ENCODE measurements around the gene ISOC2.

Gene ISOC2

GRCh38 chr19:55488986-55489710, 27.7 kb upstream of the ISOC2 start:
- no peaks in the 10 kb centered on the region for H3K27me3 ChIP-seq (ENCODE audit: insufficient read depth, low read length)
- H3K36me3 ChIP-seq (ENCODE audit: insufficient read depth, low read length), result no peaks in the 10 kb centered on the region
- 49% methylated on average over 35 of the region's 36 CpGs for WGBS
- H3K9ac ChIP-seq (ENCODE audit: low read depth, low read length), result no peak overlapping the region
- no peak overlapping the region for H3K27ac ChIP-seq (ENCODE audit: low read depth, low read length)
- peaks cover 19% of the 10 kb centered on the region for H3K4me1 ChIP-seq (ENCODE audit: insufficient read depth, low read length)
- no peak overlapping the region for H3K4me3 ChIP-seq (ENCODE audit: low read length)
- H3K9me3 ChIP-seq (ENCODE audit: insufficient read depth, low read depth, low read length), result no peaks in the 10 kb centered on the region

GRCh38 chr19:55487924-55488687, 26.7 kb upstream of the ISOC2 start, which contains the start of gene SSC5D:
SSC5D (plus strand) TSS chr19:55488436; CDS start chr19:55488590, 154 bp downstream.
- no peaks in the 10 kb centered on the region for H3K36me3 ChIP-seq (ENCODE audit: insufficient read depth, low read length)
- 2% methylated on average over 14 of the region's 21 CpGs for WGBS
- no peaks in the 10 kb centered on the region for H3K27me3 ChIP-seq (ENCODE audit: insufficient read depth, low read length)
- H3K9me3 ChIP-seq (ENCODE audit: insufficient read depth, low read depth, low read length), result no peaks in the 10 kb centered on the region
- H3K9ac ChIP-seq (ENCODE audit: low read depth, low read length), result peak within 1 kb of the TSS; percentile 56; the same call in 1 of the 2 replicates
- H3K4me1 ChIP-seq (ENCODE audit: insufficient read depth, low read length), result peaks cover 24% of the 10 kb centered on the region
- peak within 1 kb of the TSS; percentile 65 for H3K27ac ChIP-seq (ENCODE audit: low read depth, low read length)
- peak within 1 kb of the TSS; percentile 45 for H3K4me3 ChIP-seq (ENCODE audit: low read length)

GRCh38 chr19:55486971-55487923, 25.8 kb upstream of the ISOC2 start:
- Histone ChIP-seq H3K27ac (ENCODE audit: low read depth, low read length) (peak overlapping the region; percentile 27), H3K4me1 (ENCODE audit: insufficient read depth, low read length) (peaks cover 24% of the 10 kb centered on the region), H3K36me3 (ENCODE audit: insufficient read depth, low read length) (no peaks in the 10 kb centered on the region), H3K4me3 (ENCODE audit: low read length) (peak overlapping the region; percentile 24), H3K9me3 (ENCODE audit: insufficient read depth, low read depth, low read length) (no peaks in the 10 kb centered on the region), H3K9ac (ENCODE audit: low read depth, low read length) (peak overlapping the region; percentile 28; the same call in 1 of the 2 replicates), H3K27me3 (ENCODE audit: insufficient read depth, low read length) (no peaks in the 10 kb centered on the region)
- 32% methylated on average over 22 of the region's 27 CpGs for WGBS

- Histone ChIP-seq H3K4me3 (ENCODE audit: low read length) (peak overlapping the region; percentile 78), H3K9ac (ENCODE audit: low read depth, low read length) (0 out of 2 replicates have a peak overlapping the region, but pooled peaks have one; percentile 22), H3K36me3 (ENCODE audit: insufficient read depth, low read length) (no peaks in the 10 kb centered on the region), H3K4me1 (ENCODE audit: insufficient read depth, low read length) (peaks cover 24% of the 10 kb centered on the region), H3K27ac (ENCODE audit: low read depth, low read length) (peak overlapping the region; percentile 27; the same call in 1 of the 2 replicates), H3K27me3 (ENCODE audit: insufficient read depth, low read length) (no peaks in the 10 kb centered on the region), H3K9me3 (ENCODE audit: insufficient read depth, low read depth, low read length) (no peaks in the 10 kb centered on the region)
- 68% methylated on average over 53 of the region's 53 CpGs for WGBS
Observed at GRCh38 chr19:55486043-55486970, 24.9 kb upstream of the ISOC2 start.

- no peaks in the 10 kb centered on the region for H3K36me3 ChIP-seq (ENCODE audit: insufficient read depth, low read length)
Observed at GRCh38 chr19:55485439-55486011, 24.1 kb upstream of the ISOC2 start.

GRCh38 chr19:55484593-55485438, 23.4 kb upstream of the ISOC2 start, which contains the start of gene NAT14:
NAT14 (plus strand) TSS chr19:55485188; CDS start chr19:55485709, 521 bp downstream.
- H3K27me3 ChIP-seq (ENCODE audit: insufficient read depth, low read length), result no peaks in the 10 kb centered on the region
- peak within 1 kb of the TSS; percentile 84 for H3K9ac ChIP-seq (ENCODE audit: low read depth, low read length)
- H3K4me3 ChIP-seq (ENCODE audit: low read length), result peak within 1 kb of the TSS; percentile 78
- H3K36me3 ChIP-seq (ENCODE audit: insufficient read depth, low read length), result no peaks in the 10 kb centered on the region
- no peaks in the 10 kb centered on the region for H3K9me3 ChIP-seq (ENCODE audit: insufficient read depth, low read depth, low read length)
- peaks cover 24% of the 10 kb centered on the region for H3K4me1 ChIP-seq (ENCODE audit: insufficient read depth, low read length)
- 3% methylated on average over 78 of the region's 78 CpGs for WGBS
- H3K27ac ChIP-seq (ENCODE audit: low read depth, low read length), result peak within 1 kb of the TSS; percentile 76

More at GRCh38 chr19:55485439-55486011, 24.1 kb upstream of the ISOC2 start:
- Histone ChIP-seq H3K9ac (ENCODE audit: low read depth, low read length) (peak overlapping the region; percentile 84), H3K4me1 (ENCODE audit: insufficient read depth, low read length) (peaks cover 24% of the 10 kb centered on the region), H3K27ac (ENCODE audit: low read depth, low read length) (peak overlapping the region; percentile 76), H3K9me3 (ENCODE audit: insufficient read depth, low read depth, low read length) (no peaks in the 10 kb centered on the region), H3K27me3 (ENCODE audit: insufficient read depth, low read length) (no peaks in the 10 kb centered on the region), H3K4me3 (ENCODE audit: low read length) (peak overlapping the region; percentile 78)
- 6% methylated on average over 18 of the region's 18 CpGs for WGBS

GRCh38 chr19:55483706-55484592, 22.5 kb upstream of the ISOC2 start:
- H3K9ac ChIP-seq (ENCODE audit: low read depth, low read length), result peak overlapping the region; percentile 84
- peak overlapping the region; percentile 78 for H3K4me3 ChIP-seq (ENCODE audit: low read length)
- H3K9me3 ChIP-seq (ENCODE audit: insufficient read depth, low read depth, low read length), result no peaks in the 10 kb centered on the region
- peaks cover 22% of the 10 kb centered on the region for H3K4me1 ChIP-seq (ENCODE audit: insufficient read depth, low read length)
- no peaks in the 10 kb centered on the region for H3K27me3 ChIP-seq (ENCODE audit: insufficient read depth, low read length)
- H3K36me3 ChIP-seq (ENCODE audit: insufficient read depth, low read length), result no peaks in the 10 kb centered on the region
- H3K27ac ChIP-seq (ENCODE audit: low read depth, low read length), result peak overlapping the region; percentile 18; the same call in 1 of the 2 replicates
- 79% methylated on average over 46 of the region's 46 CpGs for WGBS

- WGBS, result 94% methylated on average over 47 of the region's 47 CpGs
Observed at GRCh38 chr19:55482967-55483705, 21.7 kb upstream of the ISOC2 start.

More at GRCh38 chr19:55482967-55483705, 21.7 kb upstream of the ISOC2 start:
- Histone ChIP-seq H3K27ac (ENCODE audit: low read depth, low read length) (no peak overlapping the region), H3K9ac (ENCODE audit: low read depth, low read length) (no peak overlapping the region), H3K4me3 (ENCODE audit: low read length) (no peak overlapping the region), H3K36me3 (ENCODE audit: insufficient read depth, low read length) (no peaks in the 10 kb centered on the region), H3K4me1 (ENCODE audit: insufficient read depth, low read length) (peaks cover 19% of the 10 kb centered on the region), H3K9me3 (ENCODE audit: insufficient read depth, low read depth, low read length) (no peaks in the 10 kb centered on the region), H3K27me3 (ENCODE audit: insufficient read depth, low read length) (no peaks in the 10 kb centered on the region)

All from HUES64 (cell line).